Measurements from ENCODE around the gene NUAK2.
"Not testable (repeated sequence)": the region's sequence is repeated elsewhere in the genome, so short reads cannot be mapped to it uniquely, and the experiment has no call there.

The NUAK2 gene

GRCh38 chr1:205286335-205286950, 35.1 kb downstream of the NUAK2 start:
- H3K9me3 ChIP-seq (ENCODE audit: control insufficient read depth, insufficient read depth, low read length): no peaks in the 10 kb centered on the region
- no peak overlapping the region for H3K9ac ChIP-seq (ENCODE audit: low read depth, low read length)
- peaks cover 49% of the 10 kb centered on the region for H3K4me1 ChIP-seq (ENCODE audit: insufficient read depth, low read length)
- H3K36me3 ChIP-seq (ENCODE audit: insufficient read depth, low read length): no peaks in the 10 kb centered on the region

GRCh38 chr1:205285381-205286101, 36.0 kb downstream of the NUAK2 start:
- no peak overlapping the region; the same call in 1 of the 2 replicates for H3K9ac ChIP-seq (ENCODE audit: low read depth, low read length)
- no peaks in the 10 kb centered on the region for H3K9me3 ChIP-seq (ENCODE audit: control insufficient read depth, insufficient read depth, low read length)
- H3K36me3 ChIP-seq (ENCODE audit: insufficient read depth, low read length): no peaks in the 10 kb centered on the region
- H3K4me1 ChIP-seq (ENCODE audit: insufficient read depth, low read length): peaks cover 49% of the 10 kb centered on the region

GRCh38 chr1:205284420-205285144, 37.0 kb downstream of the NUAK2 start:
- H3K9ac ChIP-seq (ENCODE audit: low read depth, low read length): no peak overlapping the region; the same call in 1 of the 2 replicates
- peaks cover 49% of the 10 kb centered on the region for H3K4me1 ChIP-seq (ENCODE audit: insufficient read depth, low read length)
- no peaks in the 10 kb centered on the region for H3K36me3 ChIP-seq (ENCODE audit: insufficient read depth, low read length)
- no peaks in the 10 kb centered on the region for H3K9me3 ChIP-seq (ENCODE audit: control insufficient read depth, insufficient read depth, low read length)

- H3K9ac ChIP-seq (ENCODE audit: low read depth, low read length): no peak overlapping the region; the same call in 1 of the 2 replicates
- H3K4me1 ChIP-seq (ENCODE audit: insufficient read depth, low read length): peaks cover 49% of the 10 kb centered on the region
- no peaks in the 10 kb centered on the region for H3K36me3 ChIP-seq (ENCODE audit: insufficient read depth, low read length)
- no peaks in the 10 kb centered on the region for H3K9me3 ChIP-seq (ENCODE audit: control insufficient read depth, insufficient read depth, low read length)
Measured at GRCh38 chr1:205283270-205284147, 38.0 kb downstream of the NUAK2 start.

- H3K36me3 ChIP-seq (ENCODE audit: insufficient read depth, low read length); H3K9me3 ChIP-seq (ENCODE audit: control insufficient read depth, insufficient read depth, low read length); H3K9ac ChIP-seq (ENCODE audit: low read depth, low read length): not testable (repeated sequence)
- peaks cover 22% of the 10 kb centered on the region for H3K4me1 ChIP-seq (ENCODE audit: insufficient read depth, low read length)
Measured at GRCh38 chr1:205280666-205281395, 40.7 kb downstream of the NUAK2 start.

- no peaks in the 10 kb centered on the region for H3K36me3 ChIP-seq (ENCODE audit: insufficient read depth, low read length)
- H3K9ac ChIP-seq (ENCODE audit: low read depth, low read length): no peak overlapping the region
- H3K4me1 ChIP-seq (ENCODE audit: insufficient read depth, low read length): peaks cover 18% of the 10 kb centered on the region
- H3K9me3 ChIP-seq (ENCODE audit: control insufficient read depth, insufficient read depth, low read length): no peaks in the 10 kb centered on the region
Measured at GRCh38 chr1:205279986-205280385, 41.6 kb downstream of the NUAK2 start.

- Histone ChIP-seq H3K36me3 (ENCODE audit: insufficient read depth, low read length) (no peaks in the 10 kb centered on the region), H3K9ac (ENCODE audit: low read depth, low read length) (no peak overlapping the region), H3K4me1 (ENCODE audit: insufficient read depth, low read length) (peaks cover 18% of the 10 kb centered on the region), H3K9me3 (ENCODE audit: control insufficient read depth, insufficient read depth, low read length) (no peaks in the 10 kb centered on the region)
Measured at GRCh38 chr1:205276689-205277065, 44.9 kb downstream of the NUAK2 start.

GRCh38 chr1:205275916-205276688, 45.4 kb downstream of the NUAK2 start:
- no peaks in the 10 kb centered on the region for H3K36me3 ChIP-seq (ENCODE audit: insufficient read depth, low read length)
- H3K9me3 ChIP-seq (ENCODE audit: control insufficient read depth, insufficient read depth, low read length): no peaks in the 10 kb centered on the region
- H3K9ac ChIP-seq (ENCODE audit: low read depth, low read length): no peak overlapping the region
- peaks cover 21% of the 10 kb centered on the region for H3K4me1 ChIP-seq (ENCODE audit: insufficient read depth, low read length)

GRCh38 chr1:205275133-205275532, 46.4 kb downstream of the NUAK2 start:
- Histone ChIP-seq H3K9me3 (ENCODE audit: control insufficient read depth, insufficient read depth, low read length) (no peaks in the 10 kb centered on the region), H3K4me1 (ENCODE audit: insufficient read depth, low read length) (peaks cover 22% of the 10 kb centered on the region), H3K36me3 (ENCODE audit: insufficient read depth, low read length) (no peaks in the 10 kb centered on the region), H3K9ac (ENCODE audit: low read depth, low read length) (no peak overlapping the region)

GRCh38 chr1:205274041-205274691, 47.4 kb downstream of the NUAK2 start:
- H3K9ac ChIP-seq (ENCODE audit: low read depth, low read length): no peak overlapping the region
- H3K9me3 ChIP-seq (ENCODE audit: control insufficient read depth, insufficient read depth, low read length): no peaks in the 10 kb centered on the region
- H3K4me1 ChIP-seq (ENCODE audit: insufficient read depth, low read length): peaks cover 22% of the 10 kb centered on the region
- H3K36me3 ChIP-seq (ENCODE audit: insufficient read depth, low read length): no peaks in the 10 kb centered on the region

GRCh38 chr1:205273551-205273982, 48.0 kb downstream of the NUAK2 start:
- H3K4me1 ChIP-seq (ENCODE audit: insufficient read depth, low read length): peaks cover 22% of the 10 kb centered on the region
- H3K9me3 ChIP-seq (ENCODE audit: control insufficient read depth, insufficient read depth, low read length): no peaks in the 10 kb centered on the region
- H3K36me3 ChIP-seq (ENCODE audit: insufficient read depth, low read length): no peaks in the 10 kb centered on the region
- H3K9ac ChIP-seq (ENCODE audit: low read depth, low read length): no peak overlapping the region

- Histone ChIP-seq H3K9me3 (ENCODE audit: control insufficient read depth, insufficient read depth, low read length) (no peaks in the 10 kb centered on the region), H3K36me3 (ENCODE audit: insufficient read depth, low read length) (no peaks in the 10 kb centered on the region), H3K4me1 (ENCODE audit: insufficient read depth, low read length) (peaks cover 26% of the 10 kb centered on the region), H3K9ac (ENCODE audit: low read depth, low read length) (no peak overlapping the region)
Measured at GRCh38 chr1:205272536-205272935, 49.0 kb downstream of the NUAK2 start.

- H3K9me3 ChIP-seq (ENCODE audit: control insufficient read depth, insufficient read depth, low read length): no peaks in the 10 kb centered on the region
- H3K4me1 ChIP-seq (ENCODE audit: insufficient read depth, low read length): peaks cover 33% of the 10 kb centered on the region
- no peak overlapping the region for H3K9ac ChIP-seq (ENCODE audit: low read depth, low read length)
- no peaks in the 10 kb centered on the region for H3K36me3 ChIP-seq (ENCODE audit: insufficient read depth, low read length)
Measured at GRCh38 chr1:205271745-205272144, 49.8 kb downstream of the NUAK2 start.
